Panc1 (cell line): Measurements from ENCODE around the gene KLRD1.

Source experiments
- POLR2AphosphoS5 ChIP-seq: IDR thresholded peaks from 2 replicates; pipeline ENCODE4 v1.6.1; 2012; ENCODE audit warnings: mild to moderate bottlenecking, low read depth, low read length, moderate library complexity
- SIN3A ChIP-seq: IDR thresholded peaks from 2 replicates; pipeline ENCODE4 v1.6.1; 2012; ENCODE audit warnings: low read depth, mild to moderate bottlenecking, low read length, moderate library complexity, borderline replicate concordance; ENCODE audit not compliant: insufficient read depth
- TCF7L2 ChIP-seq: IDR thresholded peaks from 2 replicates; pipeline ENCODE4 v1.6.1; 2011; ENCODE audit warnings: mild to moderate bottlenecking, low read depth, low read length, inconsistent platforms
- TF ChIP-seq, protein P1 (sequence below): fragments of 450-650 bp; IDR thresholded peaks from 2 replicates; pipeline ENCODE4 v1.5.1; 2017; ENCODE audit warnings: mild to moderate bottlenecking
- TF ChIP-seq, protein P2 (sequence below), 2 experiments: IDR thresholded peaks; 2 replicates each; pipeline ENCODE4 v1.6.1; 2011 to 2012; ENCODE audit warnings: low read depth in 2 of 2, control low read depth in 1 of 2, low read length in 1 of 2, mild to moderate bottlenecking in 1 of 2, moderate library complexity in 1 of 2; ENCODE audit not compliant: insufficient read depth in 1 of 2

DNA sequence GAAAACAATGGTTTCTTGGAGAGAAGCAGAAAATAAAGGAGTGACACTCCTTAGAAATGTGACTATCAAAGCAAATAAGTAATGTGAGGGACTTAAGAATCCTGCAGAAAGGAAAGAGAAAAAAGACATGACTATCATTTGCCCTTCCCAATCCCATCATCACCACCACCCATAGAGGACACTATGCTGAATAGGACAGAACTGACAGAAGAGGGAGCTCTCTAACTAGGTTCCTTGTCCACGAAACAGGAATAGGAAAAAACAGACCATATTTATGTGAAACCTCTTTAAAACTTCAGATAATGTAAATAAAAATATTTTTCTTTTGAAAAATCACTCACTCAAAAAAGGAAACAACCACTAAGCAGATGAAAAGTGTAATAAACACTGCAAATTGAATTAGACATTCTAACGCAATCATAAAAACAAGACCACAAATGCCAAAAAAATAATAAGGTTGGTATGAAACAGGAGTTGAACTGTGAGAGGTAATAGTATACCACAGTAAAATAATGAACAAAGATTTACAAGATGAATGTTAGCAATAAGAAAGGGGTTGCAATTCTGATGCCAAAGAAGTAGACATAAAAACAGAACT is 24.1 kb downstream of the KLRD1 start:
- TF ChIP-seq, protein P1, sequence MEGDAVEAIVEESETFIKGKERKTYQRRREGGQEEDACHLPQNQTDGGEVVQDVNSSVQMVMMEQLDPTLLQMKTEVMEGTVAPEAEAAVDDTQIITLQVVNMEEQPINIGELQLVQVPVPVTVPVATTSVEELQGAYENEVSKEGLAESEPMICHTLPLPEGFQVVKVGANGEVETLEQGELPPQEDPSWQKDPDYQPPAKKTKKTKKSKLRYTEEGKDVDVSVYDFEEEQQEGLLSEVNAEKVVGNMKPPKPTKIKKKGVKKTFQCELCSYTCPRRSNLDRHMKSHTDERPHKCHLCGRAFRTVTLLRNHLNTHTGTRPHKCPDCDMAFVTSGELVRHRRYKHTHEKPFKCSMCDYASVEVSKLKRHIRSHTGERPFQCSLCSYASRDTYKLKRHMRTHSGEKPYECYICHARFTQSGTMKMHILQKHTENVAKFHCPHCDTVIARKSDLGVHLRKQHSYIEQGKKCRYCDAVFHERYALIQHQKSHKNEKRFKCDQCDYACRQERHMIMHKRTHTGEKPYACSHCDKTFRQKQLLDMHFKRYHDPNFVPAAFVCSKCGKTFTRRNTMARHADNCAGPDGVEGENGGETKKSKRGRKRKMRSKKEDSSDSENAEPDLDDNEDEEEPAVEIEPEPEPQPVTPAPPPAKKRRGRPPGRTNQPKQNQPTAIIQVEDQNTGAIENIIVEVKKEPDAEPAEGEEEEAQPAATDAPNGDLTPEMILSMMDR, result peak; percentile 63; the same call in 1 of the 2 replicates
- TF ChIP-seq SIN3A (no peak), POLR2AphosphoS5 (no peak), TCF7L2 (no peak)
- TF ChIP-seq, protein P2, sequence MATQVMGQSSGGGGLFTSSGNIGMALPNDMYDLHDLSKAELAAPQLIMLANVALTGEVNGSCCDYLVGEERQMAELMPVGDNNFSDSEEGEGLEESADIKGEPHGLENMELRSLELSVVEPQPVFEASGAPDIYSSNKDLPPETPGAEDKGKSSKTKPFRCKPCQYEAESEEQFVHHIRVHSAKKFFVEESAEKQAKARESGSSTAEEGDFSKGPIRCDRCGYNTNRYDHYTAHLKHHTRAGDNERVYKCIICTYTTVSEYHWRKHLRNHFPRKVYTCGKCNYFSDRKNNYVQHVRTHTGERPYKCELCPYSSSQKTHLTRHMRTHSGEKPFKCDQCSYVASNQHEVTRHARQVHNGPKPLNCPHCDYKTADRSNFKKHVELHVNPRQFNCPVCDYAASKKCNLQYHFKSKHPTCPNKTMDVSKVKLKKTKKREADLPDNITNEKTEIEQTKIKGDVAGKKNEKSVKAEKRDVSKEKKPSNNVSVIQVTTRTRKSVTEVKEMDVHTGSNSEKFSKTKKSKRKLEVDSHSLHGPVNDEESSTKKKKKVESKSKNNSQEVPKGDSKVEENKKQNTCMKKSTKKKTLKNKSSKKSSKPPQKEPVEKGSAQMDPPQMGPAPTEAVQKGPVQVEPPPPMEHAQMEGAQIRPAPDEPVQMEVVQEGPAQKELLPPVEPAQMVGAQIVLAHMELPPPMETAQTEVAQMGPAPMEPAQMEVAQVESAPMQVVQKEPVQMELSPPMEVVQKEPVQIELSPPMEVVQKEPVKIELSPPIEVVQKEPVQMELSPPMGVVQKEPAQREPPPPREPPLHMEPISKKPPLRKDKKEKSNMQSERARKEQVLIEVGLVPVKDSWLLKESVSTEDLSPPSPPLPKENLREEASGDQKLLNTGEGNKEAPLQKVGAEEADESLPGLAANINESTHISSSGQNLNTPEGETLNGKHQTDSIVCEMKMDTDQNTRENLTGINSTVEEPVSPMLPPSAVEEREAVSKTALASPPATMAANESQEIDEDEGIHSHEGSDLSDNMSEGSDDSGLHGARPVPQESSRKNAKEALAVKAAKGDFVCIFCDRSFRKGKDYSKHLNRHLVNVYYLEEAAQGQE (IDR thresholded peaks at IDR 0.05; ENCODE audit: insufficient read depth in 1 of 2, low read depth in 2 of 2, low read length in 1 of 2), result no peak
